Stimulated activated naive CD4-positive, alpha-beta T cell treated with Interleukin-2 at 50 U/mL for 16 hours (primary cell): Measurements from ENCODE around the gene RPRD1B.
A peak's percentile ranks its signal among the peaks of the same experiment; 100 is the strongest.
"Not testable (repeated sequence)": the region's sequence is repeated elsewhere in the genome, so short reads cannot be mapped to it uniquely, and the experiment has no call there.

ENCODE experiments used
- DNase-seq: peaks from one replicate; lab custom pipeline; 2025; lab: John Stamatoyannopoulos, UW

The RPRD1B gene

DNA sequence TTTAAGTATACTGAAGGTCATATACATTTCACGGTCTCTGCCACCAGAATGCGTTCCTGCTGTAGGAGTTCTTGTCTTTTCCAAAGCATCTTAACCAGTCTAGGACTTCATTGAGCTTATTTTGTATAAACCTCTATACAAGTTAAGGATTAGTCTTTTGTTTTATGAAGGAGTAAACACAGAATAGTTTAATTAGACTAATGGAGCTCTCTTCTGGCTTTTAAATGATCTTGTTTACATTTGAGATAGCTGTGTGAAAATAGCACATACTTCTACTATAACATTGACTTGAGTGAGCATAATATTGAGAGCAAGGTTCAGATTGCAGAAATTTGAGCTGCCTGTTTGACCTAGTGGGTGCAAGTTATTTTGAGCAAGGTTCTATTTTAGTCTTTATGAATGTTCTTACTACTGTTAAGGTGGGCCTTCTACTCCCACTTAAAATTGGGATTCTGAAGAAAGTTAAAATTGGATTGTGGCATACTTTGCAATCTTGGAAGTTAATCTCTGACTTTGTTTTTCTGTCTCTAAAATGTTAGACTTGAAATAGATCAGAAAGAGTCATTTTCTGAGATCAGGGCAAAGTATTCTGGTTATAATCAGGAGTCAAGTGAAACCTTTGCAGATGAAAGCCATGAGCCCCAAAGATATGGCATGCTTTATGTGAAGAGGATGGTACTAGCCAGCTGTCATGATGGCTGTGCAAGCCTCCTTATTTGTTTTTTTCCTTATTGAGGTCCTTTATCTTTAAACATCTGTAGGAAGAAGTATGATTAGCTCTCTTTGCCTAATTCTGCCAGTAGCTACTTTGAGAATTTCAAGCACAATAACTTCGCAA lies 41.8 kb downstream of the RPRD1B start:
- no peak for DNase-seq

DNA sequence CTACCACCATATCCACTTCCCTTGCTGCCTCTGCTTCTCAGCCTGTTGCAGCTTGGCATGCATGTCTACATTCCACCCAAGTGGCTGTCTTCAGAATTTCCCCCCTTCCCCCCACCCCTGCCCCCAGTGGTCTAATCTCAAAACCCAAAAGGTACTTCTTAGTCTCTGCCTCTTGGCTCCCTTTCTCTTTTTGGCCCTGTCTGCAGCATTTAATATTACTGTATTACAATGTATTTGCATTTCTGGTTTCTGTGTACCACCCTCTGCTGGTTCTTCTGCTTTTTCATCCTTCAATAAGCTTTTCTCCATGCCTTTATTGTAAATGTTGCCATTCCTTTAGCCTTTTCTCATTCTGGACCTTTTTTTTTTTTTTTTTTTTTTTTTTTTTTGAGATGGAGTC lies 43.0 kb downstream of the RPRD1B start:
- DNase-seq, result no peak

DNA sequence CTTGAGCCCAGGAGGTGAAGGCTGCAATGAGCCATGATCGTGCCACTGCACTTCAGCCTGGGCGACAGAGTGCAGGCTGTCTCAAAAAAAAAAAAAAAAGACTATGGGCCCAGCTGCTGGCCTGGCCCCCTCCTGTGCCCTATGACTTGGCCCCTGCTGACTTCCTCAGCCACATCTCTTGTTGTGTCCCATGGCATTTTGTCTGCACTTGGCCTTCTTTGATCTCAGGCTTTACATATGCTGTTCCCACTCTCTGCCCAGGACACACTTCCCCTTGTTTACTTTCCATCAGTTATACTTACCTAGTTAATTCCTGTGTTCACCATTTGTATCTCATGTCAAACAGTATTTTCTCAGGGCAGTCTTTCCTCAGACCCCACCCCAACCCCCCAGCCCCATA lies 44.5 kb downstream of the RPRD1B start:
- DNase-seq, result no peak

DNA sequence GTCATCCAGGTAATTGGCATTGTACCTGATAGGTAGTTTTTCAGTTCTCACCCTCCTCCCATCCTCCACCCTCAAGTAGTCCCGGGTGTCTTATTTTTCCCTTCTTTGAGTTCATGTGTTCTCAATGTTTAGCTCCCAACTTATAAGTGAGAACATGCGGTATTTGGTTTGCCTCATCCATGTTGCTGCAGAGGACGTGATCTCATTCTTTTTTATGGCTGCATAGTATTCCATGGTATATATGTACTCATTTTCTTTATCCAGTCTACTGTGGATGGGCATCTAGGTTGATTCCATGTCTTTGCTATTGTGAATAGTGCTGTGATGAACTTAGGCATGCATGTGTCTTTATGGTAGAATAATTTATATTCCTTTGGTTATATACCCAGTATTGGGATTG lies 45.8 kb downstream of the RPRD1B start:
- DNase-seq, result no peak

DNA sequence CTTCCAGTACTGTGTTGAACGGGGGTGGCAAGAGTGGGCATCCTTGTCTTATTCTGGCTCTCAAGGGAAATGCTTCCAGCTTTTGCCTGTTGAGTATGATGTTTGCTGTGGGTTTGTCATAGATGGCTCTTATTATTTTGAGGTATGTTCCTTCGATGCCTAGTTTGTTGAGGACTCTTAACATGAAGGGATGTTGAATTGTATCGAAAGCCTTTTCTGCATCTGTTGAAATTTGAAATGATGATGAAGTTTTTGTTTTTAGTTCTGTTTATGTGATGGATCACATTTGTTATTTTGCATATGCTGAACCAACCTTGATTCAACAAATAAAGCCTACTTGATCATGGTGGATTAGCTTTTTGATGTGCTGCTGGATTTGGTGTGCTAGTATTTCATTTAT lies 48.0 kb downstream of the RPRD1B start:
- DNase-seq, result no peak

DNA sequence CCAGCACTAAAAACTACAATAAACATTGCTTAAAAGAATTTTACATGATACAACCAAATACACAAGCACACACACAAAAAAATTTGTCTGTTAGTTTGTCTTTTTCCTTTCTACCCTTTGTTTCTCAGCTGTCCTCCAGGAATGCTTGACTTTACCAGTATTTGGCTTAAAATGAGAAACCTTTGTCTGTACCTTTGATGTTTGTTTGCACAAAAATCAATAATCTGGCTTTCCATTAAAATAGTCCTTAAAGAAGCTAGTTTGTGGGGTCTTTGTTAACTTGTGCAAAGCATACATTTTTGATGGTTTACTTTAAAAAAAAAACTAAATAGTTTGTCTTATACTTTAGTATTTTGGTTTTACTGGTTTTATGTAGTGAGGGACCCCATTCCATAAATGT lies 49.3 kb downstream of the RPRD1B start:
- no peak for DNase-seq

DNA sequence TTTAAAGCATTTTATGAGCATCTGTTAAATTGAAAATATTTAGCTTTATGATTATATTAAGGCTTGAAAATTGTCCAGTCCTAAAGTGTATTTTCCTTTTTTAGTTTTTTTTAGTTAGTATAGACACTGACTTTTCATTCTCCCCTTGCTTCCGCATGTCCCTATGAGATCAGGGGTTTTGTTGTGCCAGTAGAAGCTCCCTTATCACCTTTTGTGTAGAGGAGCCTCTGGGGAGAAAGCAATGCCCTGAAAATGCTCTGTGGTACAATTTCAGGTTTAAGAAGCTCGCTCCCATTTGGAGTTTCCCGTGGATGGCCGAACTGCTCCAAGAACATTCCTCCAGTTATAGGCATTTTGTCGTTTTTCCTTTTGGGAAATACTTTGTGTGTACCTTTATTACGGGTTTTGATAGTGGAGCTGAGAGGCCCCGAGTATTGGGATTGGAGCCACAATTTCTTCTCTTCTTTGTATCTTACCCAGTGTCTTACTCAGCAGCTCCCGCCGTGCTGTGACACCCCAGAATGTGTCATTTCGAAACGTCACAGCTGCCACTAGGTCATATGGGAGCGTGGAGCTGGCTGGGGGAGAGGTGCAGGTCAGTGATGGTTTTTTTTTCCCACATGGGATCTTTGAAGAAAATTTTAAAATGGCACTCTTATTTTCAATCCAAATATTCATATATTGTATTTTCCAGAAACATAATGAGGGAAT lies 49.9 kb downstream of the RPRD1B start:
- no peak for DNase-seq

DNA sequence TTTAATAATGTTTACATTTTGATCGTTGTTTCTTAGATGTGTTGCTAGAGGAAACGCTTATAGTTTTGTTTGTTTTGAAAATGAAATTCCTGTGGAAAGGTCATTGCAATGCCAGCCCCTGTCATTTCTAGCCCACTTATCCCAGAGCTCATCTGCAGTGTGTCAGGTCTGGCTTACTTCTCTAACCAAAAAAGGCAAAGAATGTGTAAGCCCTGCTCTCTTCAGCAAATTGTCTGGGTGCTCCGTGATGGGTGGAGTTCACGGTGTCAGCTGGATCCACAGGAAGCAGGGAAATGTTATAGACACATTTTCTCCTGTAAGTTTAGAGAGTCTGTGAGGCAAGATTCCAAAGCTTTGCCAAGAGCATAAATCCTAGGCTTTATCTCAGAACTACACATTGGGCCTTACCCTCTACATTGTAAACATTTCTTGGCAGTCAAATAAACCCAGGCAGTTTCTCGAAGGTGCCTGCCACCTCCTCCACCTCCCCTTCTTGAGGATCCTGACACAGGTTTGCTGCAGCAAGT lies 50.9 kb downstream of the RPRD1B start:
- DNase-seq, result no peak

DNA sequence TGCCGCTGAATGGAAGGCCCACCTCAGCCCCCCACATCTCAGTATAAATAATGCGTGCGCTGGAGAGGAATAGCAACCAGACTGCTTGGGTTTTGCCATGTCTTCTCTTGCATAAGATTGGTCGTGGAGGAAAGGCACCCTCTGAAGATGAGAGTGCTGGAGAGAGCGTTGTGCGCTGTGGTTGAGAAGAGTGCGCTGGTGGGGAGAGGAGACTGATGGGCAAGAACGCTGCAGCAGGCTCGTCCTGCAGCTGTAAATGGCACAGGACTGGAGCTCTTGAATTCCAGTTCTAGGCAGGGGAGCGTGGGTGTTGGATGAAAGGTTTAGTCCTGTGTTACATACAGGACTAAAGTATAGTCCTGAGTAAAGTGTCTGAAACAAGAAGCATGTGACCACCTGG lies 51.5 kb downstream of the RPRD1B start:
- DNase-seq, result no peak

DNA sequence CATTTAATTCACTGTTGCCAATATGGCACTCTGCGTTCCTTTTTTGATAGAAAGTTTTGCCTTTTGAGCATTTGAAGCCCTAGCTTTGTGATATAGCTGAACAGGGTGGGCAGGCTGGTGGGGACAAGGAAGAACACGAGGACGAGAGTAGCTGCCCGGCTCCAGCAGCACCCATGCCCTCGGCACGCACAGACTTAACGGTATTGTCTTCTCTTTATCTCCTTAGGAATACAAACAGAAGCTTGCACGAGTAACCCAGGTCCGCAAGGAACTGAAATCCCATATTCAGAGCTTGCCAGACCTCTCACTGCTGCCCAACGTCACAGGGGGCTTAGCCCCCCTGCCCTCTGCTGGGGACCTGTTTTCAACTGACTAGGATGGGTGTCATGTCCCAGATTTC lies 56.0 kb downstream of the RPRD1B start:
- DNase-seq, result no peak

DNA sequence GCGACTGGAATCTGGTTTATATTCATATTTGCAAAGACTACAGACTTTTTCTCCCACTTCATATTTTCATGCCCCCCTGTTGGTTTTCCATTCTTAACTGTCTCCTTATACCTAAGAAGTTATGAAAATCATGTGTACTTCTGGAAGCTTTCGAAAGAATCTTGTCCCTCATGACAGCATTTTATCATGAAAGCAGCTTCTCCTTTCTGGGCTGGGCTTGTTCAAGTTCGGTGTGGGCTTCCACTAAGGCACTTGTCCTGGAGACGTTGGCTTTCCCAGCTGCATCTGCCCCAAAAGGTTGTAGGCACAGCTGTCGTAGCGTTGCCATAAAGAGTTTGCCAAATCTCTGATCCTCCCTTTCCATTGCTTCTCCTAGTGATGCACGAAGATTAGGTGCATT lies 56.5 kb downstream of the RPRD1B start:
- no peak for DNase-seq

DNA sequence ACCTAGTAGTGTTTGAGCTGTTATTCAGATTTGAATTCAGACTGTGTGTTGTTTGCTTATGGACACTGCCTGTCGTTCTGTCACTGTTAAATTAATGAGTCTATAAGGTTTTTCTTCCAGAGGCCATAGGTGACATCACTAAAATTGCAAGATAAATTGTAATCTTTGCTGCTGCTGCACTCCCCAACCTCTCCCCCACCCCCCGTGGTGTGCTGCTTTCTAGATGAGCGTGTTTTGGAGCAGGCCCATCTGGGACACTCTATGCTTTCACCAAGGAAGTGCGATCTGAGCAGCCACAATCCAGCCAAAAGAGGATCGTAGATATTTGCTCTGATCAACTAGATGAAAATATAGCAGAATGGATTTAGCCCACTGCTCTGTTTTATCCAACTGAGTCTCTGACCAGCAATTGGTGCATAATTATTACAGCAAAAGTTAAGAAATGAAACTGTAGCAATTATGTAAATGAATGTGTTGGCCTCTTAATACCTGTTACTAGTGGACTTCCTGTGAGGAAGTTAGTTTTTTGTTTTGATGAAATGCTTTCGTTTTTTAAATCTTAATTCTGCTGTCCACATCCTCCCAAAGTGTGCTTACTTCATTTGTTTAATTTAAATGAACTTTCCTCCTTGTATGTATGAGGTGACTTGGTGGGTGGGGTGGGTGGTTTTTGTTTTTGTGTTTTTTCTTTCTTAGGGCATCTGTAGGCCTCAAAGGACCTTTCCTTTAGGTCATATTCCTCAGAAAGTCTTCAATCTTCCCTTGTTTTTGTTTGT lies 58.1 kb downstream of the RPRD1B start:
- no peak for DNase-seq

DNA sequence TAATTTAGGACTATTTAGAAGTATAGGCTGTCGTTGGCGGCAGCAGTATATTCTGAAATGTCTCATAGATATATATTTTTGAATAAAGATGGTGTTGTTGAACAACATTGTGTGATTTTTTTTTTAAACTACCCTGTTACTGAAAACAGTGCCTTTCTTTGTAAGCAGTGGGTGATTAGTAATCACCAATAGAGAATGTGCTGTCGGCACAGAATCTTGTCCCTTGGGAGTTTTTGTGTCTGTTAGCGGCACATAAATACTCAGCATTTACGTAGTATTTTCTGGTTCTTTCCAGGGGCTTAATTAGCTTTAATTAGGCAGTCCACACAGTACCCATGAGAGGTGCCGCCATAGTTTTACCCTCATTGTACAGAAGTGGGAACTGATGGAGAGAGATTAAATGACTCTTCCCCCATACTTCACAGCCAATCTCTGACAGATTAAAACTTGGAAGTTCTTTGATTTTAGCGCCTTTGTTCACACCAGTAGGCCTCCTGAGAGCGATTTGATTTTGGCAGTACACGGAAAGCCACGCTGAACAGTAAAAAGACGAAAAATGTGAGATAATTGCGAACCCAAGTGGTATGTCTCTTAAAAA lies 58.8 kb downstream of the RPRD1B start:
- no peak for DNase-seq

DNA sequence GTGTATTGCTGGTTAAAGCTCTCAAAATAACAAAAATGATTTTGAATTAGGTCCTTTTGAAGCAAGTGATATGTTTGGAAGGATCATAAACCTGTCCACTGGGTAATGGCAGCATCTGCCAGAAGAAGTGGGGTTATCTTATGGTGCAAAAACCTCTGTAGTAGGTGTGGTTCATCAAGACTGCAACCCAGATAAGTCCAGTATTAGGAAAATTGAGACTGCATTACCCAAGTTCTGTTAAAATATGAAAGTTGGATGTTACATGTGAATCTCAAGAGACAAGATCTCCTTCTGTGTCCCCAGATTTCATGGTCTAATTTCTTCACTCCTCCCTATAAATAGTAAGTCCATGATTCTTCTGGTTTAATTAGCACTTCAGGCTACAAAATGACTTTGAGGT lies 59.4 kb downstream of the RPRD1B start:
- no peak for DNase-seq

DNA sequence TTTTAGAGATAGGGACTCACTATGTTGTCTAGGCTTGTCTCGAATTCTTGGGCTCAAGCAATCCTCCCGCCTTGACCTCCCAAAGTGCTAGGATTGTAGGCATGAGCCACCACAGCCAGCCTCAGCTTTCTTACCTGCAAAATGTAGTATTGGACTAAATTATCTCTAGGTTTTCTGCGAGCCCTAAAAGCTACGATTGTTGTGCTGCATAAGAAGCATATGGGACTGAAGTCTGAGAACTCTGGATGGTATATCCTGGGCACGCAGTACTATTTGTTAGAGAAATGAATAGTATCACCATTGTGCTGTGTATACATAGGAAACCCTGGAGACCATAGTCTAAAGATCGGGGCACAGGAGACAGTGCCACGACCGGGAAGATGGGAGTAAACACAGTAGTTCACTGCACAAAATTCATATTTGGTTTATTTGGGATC lies 60.1 kb downstream of the RPRD1B start:
- DNase-seq, result no peak

DNA sequence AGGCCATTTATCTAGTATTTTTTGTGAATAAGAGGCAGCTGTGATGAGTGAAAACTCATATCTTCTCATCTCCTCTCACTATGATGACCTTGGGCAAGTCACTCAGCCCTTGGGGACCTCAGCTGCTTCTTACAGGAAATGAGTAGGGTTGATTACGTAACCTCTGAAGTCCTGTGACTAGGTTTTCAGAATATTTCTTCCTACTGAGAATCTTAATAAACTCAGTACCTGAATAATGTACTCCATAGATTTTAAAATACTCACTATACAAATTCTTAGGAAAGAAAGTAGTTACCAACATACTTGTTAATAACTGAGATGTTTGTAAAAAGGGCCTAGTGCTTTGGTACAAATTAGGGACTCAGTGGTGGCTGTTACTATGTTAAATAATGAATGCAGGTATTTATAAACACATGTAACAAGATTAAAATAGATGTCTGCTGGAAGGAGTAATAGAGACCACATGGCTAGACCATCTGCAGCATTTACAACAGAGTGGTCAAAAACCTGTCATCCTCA lies 60.9 kb downstream of the RPRD1B start:
- DNase-seq, result peak; percentile 14

DNA sequence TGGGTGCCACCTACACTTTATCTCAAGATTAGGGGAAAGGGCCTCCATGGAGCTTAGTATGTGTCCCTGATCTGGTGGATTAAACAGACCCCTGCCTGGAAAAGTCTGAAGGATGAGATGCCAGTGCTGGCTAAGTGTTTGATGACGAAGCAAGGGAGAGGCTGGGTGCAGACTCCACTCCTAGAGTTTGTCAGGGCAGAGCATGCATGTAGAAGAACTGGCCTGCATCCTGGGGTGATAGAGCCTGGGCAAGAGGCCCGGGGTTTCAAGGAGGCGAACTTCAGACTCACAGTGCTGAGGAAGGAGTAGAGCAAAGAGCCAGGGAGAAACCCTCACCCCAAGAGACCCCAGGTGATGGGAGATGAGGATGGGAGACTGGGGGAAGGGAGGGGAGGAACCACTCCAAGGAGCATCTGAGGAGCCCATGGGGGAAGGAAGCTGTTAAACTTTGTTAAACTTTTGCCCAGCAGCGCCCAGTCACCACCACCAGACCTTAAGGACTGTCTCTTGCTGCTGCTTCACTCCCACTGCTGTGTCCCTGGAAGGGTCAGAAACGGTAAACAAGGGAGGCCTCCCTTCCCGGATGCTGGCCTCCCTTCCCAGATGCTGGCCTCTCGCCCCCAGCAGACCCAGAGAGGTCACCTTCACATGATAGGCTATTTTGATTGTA lies 61.6 kb downstream of the RPRD1B start:
- DNase-seq, result no peak

DNA sequence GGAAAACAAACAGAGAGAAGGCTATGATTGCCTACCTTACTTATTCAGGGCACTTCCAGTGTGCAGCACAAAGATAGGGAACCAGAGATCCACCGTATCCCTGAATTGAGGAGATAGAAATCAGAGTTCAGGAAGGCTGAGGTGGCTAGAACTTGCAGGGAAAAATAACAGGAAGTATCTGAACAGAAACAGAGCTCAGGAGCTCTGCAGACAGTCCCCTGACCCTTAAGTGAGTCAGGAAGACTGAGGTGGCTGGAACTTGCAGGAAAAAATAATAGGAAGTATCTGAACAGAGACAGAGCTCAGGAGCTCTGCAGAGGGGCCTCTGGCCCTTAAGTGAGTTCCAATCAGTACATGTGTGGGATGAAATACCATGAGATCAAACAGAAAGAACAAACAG lies 65.4 kb downstream of the RPRD1B start:
- DNase-seq, result no peak

DNA sequence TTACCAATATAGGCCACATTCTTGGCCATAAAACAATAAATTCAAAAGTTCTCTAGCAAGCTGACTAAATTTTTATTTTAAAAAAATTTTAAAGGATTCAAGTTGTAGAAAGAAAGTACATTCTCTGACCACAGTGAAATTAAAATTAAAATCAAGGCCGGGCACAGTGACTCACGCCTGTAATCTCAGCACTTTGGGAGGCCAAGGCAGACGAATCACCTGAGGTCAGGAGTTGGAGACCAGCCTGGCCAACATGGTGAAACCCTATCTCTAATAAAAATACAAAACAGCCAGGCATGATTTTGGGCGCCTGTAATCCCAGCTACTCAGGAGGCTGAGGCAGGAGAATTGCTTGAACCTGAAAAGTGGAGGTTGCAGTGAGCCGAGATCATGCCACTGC lies 68.7 kb downstream of the RPRD1B start:
- DNase-seq, result not testable (repeated sequence)

DNA sequence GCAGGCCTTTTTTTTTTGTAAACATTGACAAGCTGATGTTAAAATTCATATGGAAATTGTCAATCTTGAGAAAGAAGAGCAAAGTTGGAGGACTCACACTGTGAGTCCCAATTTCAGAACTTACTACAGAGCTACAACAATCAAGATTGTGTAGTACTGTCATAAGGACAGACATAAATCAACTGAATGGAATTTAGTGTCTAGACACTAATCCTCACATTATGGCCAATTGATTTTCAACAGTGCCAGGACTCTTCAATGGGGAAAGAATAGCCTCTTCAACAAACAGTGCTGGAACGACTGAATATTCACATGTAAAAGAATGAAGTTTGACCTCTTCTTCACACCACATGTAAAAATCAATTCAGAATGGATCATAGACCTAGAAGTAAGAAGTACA lies 70.7 kb downstream of the RPRD1B start:
- no peak for DNase-seq

DNA sequence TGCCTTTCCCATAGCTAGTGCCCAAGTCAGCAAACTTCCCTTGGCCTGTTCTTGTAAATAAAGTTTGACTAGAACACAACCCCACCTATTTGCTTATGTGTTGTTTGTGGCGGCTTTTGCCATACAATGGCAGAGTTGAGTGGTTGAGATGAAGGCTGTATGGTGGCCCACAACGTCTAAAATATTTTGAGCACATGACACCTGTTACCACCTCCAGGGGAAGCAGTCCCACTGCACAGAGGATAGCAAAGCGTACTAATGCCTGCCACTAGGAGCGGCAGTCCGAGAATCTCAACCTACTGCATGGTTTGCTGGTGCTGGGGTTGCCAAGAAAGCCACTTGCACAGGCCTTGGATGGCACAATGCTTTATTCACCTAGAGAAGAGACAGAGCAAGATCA lies 72.9 kb downstream of the RPRD1B start:
- DNase-seq, result no peak
